GM18526 (cell line): Measurements from ENCODE around the gene MBNL2.

Source experiments
- POLR2A ChIP-seq: IDR thresholded peaks from 3 replicates; pipeline ENCODE4 v1.6.1; 2011; ENCODE audit not compliant: insufficient read length; ENCODE audit errors: extremely low read depth

The MBNL2 gene

GRCh38 chr13:97364031-97364430 is 141.9 kb downstream of the MBNL2 start:
- TF ChIP-seq POLR2A = no peak

- TF ChIP-seq POLR2A = no peak
Measured at GRCh38 chr13:97364827-97365226, 142.7 kb downstream of the MBNL2 start.

DNA sequence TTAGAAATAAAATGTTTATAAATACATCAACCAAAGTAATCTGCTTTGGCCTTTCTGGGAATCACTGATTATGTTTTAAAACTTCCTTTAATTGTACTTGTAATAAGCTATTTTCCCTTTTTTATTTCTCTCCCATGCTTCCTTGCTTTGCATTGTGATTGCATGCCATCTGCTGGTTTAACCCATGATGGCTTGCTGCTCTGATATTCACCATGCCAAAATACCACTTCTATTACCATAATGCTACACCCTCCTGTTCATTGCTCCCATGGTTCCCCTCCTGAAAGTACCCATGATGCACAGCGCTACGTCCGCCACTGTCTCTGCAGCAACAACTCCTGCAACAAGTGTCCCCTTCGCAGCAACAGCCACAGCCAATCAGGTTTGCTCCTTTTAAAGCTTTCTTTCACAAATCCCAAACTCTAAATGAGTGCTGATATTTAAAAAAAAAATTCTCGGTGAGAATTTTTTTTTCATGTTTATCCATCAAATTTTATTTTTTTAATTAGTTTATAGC is 144.1 kb downstream of the MBNL2 start:
- no peak for TF ChIP-seq POLR2A

DNA sequence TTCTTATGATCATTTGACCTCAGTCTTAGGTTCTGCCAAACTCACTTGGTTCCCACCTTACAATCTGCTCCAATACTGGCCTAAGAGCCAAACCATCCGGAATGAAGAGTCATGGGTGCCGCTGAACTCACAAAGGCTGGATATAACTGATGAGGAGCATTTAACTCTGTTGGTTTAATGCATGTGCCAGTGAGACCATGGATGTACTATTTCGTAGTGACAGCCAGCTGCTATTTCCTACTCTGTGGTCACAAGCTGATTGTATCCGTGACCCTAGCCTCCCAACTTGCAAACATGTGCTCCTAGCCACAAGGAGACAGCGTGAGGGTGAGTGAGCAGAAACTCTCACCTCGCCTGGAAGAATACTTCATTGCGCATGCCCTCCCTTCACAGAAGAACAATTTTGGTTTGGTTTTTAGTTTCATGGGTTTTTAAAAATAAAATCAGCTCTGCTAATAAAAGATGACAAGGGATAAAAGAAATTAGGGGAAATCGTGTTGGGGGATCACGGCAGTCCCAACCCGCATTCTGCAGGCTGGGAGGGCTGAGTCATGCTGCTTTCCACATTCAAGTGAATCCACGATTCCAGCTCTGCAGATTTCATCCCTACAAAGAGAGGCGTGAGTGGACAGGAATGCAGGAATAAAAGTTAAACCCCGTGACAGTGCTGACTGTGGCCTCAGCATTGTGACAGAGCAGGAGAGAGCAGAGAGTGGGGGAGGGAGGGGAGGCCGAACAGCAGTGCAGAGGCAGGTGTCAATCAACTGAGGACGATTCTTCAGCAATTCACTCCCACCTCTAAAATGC is 145.1 kb downstream of the MBNL2 start:
- TF ChIP-seq POLR2A = no peak

DNA sequence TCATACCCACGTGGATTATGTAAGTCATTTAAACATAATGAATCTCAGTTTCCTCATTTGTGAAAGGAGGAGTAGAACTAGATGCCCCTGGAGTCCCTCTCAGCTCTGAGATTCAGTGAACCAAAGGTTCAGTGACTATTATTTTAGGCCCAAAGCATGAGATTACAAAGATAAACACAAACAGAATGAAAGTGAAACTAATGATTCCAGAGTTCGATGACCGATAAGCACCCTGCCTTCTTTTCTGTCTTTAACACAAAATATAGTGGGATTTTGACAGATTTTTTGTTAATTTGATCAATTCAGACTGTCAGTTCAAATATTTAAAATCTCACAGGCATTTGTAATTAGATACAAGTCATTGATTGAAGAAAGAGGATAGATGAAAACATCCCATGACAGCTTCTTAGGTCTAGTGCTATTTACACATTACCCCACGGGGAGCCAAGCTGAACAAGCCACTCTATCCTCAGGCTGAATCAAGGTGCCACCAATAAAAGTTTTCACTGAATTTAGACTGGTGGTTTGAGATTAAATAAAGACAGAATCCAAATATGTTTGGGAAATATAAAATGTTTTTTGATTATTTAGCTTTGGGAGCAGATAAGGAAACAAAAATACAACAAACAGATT is 147.2 kb downstream of the MBNL2 start:
- TF ChIP-seq POLR2A = no peak

DNA sequence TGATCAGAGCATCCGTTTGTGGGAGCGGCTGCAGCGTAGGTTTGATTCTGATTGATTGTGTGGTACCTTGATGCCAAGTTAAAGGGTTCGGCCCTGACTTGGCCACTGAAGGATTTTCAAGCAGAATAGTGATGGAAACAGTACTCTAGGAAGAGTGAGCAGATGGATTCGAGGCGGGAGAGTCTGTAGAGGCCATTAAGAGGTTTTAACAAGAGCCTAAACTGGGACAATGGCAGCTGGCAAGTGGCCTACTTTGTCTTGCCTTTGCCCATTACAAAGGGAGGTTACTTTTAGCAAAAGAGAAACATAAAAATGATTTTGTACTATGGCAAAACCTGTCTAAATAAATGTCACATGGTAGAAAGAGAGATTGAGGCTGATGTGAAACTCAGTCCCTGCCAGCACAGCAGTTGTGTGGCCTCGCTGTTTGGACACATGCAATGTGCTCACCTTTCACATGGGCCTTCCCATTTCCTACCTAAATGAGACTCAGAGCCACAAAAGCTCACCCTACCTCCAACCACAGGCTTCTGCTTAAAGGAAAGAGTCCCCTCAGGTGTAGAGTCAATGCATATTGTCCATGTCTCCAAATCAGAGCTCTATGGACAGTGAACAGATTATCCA is 149.5 kb downstream of the MBNL2 start:
- no peak for TF ChIP-seq POLR2A

DNA sequence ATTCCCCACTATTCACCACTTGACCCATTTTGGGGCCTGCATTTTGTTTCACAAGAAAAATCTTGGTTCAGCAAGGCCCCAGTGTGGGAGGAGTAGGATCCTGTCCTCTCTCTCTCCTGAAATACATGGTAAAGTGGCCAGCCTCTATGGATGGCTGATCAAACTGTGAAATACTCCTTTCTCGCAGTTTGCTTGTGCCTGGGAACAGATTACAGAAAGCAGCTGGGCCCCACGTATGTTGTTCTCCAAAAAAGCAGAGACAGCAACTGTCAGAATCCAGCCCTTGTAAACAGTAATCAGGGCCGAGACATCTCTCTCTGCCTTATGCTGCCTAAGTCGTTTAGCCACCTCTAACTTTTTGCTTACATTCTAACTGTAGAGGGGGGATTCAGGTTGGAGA is 150.8 kb downstream of the MBNL2 start:
- TF ChIP-seq POLR2A = no peak

GRCh38 chr13:97373787-97374186 is 151.7 kb downstream of the MBNL2 start:
- TF ChIP-seq POLR2A = no peak

DNA sequence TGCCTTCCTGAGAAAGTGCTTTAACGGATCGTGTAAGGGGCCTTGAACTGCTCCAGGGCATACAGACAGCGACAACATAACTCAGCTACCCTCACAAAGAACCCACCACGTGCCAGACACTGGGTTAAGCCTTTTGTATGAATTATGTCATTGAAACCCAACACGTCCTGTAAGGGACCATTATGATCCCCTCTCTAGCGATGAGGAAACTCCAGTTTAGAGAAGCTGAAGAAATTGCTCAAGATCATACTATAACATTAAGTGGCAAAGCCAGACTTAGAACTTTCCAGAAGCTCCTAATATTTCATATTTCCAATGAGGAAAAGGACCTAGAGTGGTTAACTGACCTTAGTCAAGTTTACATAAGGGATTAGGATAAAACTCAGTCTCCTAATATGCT is 154.8 kb downstream of the MBNL2 start:
- TF ChIP-seq POLR2A = no peak

DNA sequence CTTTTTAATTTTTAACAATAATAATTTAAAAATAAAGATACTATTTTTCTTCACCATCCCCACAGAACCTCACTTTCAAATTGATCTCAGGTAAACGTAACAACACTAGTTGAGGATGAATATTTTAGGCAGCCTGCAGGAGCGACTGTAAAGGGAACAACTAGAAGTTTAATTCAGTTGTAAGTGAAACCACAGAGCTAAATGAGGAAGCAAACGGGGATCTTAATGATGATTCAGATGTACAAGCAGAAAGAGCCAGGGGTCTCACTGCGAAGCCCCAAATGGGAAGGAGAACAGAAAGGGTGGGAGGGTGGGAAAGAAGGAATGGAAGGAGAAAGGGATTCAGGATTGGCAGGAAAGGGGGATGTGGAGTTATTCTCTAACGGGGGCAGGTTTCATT is 157.3 kb downstream of the MBNL2 start:
- no peak for TF ChIP-seq POLR2A

- TF ChIP-seq POLR2A = no peak
Measured at GRCh38 chr13:97380696-97381095, 158.6 kb downstream of the MBNL2 start.

GRCh38 chr13:97381189-97381588 is 159.1 kb downstream of the MBNL2 start:
- TF ChIP-seq POLR2A = no peak

DNA sequence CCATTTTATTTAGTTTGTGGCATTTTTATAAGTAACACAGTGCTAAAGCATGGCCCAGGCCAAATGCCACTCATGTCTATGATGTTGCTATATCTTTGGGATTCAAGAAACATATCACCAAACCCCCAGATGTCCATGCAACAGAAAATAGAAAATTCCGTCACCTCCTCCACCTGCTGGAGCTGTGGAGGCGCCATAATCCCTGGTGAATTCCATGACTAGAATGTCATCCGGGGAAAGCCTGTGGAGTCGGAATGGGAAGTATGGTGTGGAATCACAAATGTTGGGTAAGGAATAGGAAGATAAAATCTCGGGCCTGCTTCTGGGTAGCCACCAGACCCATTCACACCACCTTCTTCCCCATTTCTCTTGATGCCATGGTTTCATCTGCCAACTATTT is 160.1 kb downstream of the MBNL2 start:
- no peak for TF ChIP-seq POLR2A

- no peak for TF ChIP-seq POLR2A
Measured at GRCh38 chr13:97384371-97384770, 162.2 kb downstream of the MBNL2 start.

- no peak for TF ChIP-seq POLR2A
Measured at GRCh38 chr13:97385146-97385545, 163.0 kb downstream of the MBNL2 start.

DNA sequence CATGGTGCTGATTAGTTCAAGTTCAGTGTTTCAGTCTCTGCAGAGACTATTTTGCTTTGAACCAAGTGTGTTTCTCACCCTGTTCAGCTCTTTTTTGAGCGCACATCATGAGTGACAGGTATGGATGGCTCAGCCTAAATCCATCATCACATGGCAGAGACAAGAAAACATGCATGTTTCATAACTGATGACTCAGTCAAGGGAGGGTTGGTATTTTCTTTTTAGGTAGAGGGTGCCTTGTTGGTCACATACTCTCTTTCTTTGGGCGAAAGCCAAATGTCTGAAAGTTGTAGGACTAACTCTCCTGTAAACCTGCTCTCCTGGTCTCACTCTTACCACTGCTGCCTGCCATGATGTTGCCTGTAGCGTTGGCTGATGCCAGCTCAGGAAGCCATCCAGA is 163.7 kb downstream of the MBNL2 start:
- no peak for TF ChIP-seq POLR2A

- no peak for TF ChIP-seq POLR2A
Measured at GRCh38 chr13:97386801-97387484, 164.8 kb downstream of the MBNL2 start.
